Cerebellar cortex (tissue), 1 donor: ENCODE measurements around the gene PANX2.

Experiments used
- DNase-seq: peaks from one replicate; pipeline ENCODE4 v3.0.0-alpha.2; 2015; ENCODE audit warnings: low spot score

PANX2 gene

GRCh38 chr22:50184902-50185374 is 14.4 kb downstream of the PANX2 start:
- no peak for DNase-seq

GRCh38 chr22:50185375-50186087 is 15.0 kb downstream of the PANX2 start, which contains the start of gene TRABD:
TRABD (plus strand) TSS chr22:50185913; CDS start chr22:50193061, 7,148 bp downstream.
- DNase-seq = peak; percentile 81

DNA sequence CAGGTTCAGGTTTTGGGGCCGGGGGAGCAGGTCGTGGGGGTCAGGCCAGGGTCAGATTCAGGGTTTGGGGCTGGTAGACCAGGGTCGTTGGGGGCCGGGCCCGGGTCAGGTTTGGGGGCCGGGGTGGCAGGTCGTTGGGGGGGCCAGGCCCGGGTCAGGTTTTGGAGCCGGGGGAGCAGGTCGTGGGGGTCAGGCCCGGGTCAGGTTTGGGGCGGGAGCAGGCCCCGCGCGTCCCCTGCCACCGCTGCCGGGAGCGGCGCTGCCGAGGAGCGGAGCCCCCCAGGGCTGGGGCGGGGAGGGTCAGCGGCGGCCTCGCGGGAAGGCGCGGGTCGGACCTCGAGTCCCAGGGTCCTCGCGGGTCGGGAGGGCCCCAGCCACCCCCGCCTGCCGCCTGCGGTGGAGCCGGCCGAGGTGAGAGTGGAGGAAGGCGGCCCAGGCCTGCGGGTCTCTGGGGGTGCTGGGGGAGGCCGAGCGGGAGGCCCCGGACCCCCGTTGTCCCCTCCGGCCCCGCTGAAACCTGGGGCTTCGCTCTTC is 15.7 kb downstream of the PANX2 start:
- DNase-seq = no peak

DNA sequence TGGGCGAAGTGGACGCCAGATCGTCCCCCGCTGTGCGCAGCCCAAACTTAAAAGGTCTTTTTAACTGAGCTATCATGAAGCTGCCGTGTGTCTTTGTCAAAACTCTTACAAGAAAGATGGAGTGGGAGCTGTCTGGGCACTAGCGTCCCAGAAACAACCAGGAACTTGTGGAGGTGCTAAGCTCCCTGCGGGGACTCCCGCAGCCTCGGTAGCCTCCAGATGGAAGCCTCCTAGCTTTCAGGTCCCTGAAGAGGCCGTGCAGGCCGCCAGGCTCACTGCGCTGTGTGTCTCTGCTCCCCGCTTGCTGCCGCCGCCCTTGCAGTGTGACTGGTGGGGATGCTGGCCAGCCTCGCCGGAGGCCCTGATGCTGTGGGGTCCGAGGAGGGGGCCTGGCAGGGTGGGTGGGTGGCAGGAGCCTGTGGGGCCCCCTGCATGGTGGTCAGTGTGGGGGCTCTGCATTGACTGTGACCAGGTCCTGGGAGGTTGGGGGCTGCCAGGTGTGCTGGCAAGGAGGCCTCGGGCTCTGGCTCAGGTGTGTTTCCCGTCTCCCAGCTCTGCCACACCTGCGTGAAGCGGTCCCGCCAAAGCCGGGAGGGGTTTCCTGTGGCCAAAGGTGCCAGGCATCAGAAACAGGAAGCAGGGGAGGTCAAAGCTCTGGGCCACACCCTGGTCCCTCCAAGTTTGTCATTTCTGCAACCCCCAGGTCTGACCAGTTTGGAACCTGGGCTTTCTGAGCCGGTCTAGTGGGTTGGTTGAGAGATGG is 16.4 kb downstream of the PANX2 start:
- DNase-seq = no peak

DNA sequence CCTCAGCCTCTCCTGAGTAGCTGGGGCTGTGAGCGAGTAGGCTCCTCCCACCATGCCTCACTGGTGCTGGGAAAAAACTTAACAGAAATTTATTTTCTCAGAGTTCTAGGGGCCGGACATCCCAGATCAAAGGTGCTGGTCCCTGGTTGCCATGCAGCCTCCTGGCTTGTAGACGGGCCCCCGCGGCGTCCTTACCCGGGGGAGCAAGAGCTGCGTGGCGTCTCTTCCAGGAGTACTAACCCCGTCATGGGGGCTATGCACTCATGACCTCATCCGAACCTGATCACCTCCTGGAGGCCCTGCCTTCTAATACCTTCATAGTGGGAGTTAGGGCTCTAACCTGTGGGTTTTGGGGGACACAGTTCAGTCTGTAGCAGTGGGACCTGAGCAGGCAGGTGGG is 17.8 kb downstream of the PANX2 start:
- no peak for DNase-seq

- no peak for DNase-seq
Measured at GRCh38 chr22:50189184-50189848, 18.8 kb downstream of the PANX2 start.

GRCh38 chr22:50189849-50190181 is 19.3 kb downstream of the PANX2 start:
- no peak for DNase-seq

GRCh38 chr22:50190182-50190940 is 19.8 kb downstream of the PANX2 start:
- DNase-seq = no peak

DNA sequence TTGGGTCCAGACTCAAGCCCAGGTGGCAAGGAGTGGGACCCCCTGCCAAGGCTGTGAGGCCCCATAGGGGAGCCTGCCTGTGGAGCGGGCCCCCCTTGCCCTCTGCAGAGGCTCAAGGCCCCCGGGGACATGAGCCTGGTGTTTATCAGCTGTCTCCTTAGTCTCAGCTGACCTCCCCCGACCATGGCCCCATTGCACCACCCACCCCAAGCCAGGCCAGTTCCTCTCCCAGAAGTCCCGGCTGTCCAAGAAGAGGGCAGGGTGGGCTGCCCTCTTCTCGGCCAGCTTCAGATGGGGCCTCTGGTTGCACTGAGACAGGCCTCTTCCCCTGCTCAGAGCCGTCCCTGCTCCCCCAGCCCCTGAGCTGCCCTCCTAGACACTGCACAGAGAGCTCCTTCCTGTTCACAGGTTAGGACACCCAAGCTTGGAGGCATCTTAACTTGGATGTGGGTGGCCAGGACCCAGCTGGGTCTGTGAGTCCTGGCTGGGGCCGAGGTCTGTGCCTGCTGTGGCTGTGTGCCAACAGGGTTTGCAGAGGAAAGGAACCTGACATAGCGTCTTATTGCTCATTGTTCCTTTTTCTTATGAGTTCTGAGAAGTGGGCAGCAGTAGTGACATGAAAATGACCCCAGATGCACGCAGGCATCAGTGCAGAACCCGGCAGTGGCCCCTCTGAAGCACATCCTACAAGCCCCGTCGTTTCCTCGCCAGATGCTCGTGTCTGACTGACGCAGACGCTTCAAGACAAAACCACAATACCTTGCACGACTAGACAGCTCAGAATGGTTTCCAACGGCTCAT is 20.6 kb downstream of the PANX2 start:
- DNase-seq = no peak

DNA sequence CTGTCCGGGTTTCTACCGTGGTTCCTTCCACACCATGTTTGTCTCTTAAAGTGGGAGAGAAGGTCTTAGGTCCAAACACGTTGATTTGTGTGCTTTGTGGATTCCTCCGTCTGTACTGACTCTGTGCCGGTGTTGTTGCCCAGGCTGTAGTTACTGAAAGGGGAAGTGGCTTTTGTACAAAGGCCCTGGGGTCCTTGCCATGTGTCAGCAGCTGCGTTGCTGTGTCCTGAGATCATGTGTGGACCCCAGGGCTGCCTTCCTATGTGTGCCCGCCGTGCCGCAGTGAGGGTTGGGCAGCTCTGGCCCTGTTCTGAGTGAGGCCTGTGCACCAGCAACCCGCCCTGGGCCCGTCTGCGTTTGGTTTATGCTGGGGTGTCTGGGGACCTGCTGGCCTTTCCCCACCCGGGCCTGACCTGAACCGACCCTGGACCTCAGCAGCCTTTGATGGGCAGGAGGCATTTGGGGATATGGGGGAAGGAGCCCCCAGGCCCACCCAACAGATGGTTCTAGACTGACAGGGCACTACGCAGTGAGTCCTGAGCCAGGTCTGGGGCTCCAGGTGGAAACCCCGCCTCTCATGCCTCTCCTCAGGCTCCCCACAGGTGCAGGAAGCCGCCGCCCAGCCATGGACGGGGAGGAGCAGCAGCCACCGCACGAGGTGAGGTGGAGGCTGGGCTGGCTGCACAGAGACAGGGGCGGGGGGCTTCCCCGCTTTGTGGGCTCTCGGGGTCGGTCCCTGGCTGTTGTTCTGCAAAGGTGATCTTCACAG is 22.1 kb downstream of the PANX2 start:
- DNase-seq = no peak

DNA sequence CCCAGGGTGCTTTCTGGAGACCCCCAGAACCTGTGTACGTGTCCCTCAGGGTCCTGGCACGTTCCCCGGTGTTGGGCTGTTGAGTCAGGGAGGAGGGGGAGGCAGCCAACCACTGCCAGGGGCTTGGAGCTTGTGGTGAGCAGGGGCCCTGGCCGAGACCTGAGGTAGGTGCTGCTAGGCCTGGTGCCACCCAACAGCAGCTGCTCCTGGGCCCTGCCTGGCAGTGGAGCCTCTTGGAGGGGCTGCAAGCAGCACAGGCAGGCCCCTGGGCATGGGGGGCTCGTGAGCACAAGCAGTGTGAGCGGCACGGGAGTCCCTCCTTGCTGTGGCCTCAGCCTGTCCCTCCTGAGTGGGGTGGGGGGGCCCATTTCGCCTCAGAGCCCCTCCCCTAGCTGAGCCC is 23.1 kb downstream of the PANX2 start:
- DNase-seq = no peak

- DNase-seq = no peak
Measured at GRCh38 chr22:50194037-50194805, 23.7 kb downstream of the PANX2 start.

GRCh38 chr22:50196256-50196655 is 25.7 kb downstream of the PANX2 start:
- DNase-seq = no peak

DNA sequence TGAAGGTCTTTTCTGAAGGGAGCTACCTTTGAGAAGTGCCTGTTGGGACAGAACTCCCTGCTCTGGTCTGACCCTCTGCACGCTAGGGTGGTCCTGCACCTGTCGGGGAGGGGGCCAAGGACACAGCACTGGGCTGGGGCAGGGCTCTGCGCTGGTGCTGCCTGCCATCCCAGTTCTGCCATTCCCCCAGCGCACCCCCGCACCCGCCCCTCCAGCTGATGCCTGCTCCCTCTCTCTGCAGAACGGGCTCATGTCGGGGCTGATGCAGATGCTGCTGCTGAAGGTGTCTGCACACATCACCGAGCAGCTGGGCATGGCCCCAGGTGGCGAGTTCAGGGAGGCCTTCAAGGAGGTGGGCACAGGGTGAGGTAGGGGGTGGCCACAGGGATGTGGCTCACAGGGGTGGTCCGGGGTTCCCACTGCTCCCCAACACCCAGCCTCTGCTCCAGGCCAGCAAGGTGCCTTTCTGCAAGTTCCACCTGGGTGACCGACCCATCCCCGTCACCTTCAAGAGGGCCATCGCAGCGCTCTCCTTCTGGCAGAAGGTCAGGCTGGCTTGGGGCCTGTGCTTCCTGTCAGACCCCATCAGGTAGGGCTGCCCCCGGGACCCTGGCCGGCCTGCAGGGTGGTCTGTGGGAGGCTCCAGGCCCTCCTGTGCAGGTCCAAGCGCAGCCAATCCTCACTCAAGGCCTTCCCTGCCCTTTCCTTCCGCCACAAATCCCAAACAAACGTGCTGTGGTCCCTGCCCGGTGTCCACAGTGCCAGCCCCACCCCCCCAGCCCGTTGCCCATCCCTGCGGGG is 26.7 kb downstream of the PANX2 start:
- DNase-seq = no peak

GRCh38 chr22:50197856-50198623 is 27.5 kb downstream of the PANX2 start:
- DNase-seq = no peak

DNA sequence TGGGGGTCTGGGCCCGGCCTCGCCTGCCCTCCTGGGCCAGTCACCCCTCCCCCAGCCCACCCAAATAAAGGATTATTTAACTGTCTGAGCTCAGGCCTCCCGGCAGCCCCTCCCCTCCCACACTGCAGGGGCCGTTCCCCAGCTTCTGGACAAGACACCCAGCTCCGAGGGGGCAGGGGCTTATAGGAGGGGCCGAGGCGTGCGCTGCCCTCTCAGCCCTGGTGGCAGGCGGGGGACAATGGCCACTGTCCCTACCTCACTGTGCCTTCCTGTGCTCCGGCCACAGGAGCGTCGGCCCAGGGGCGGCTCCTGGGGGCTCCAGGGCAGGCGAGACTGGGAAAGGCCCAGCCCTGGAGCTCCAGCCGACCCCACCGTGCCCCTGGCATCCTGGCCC is 28.1 kb downstream of the PANX2 start:
- DNase-seq = no peak

- peak; percentile 85 for DNase-seq
Measured at GRCh38 chr22:50199251-50199721, 28.8 kb downstream of the PANX2 start.
